SK-N-SH (cell line): Measurements from ENCODE around the gene MMAA. TPM values are rescaled to one million over a fixed set of nuclear protein-coding genes. Genes with fewer than 3 reads are reported as not detected.

Experiments used
- CTCF ChIA-PET: fragments of 300-600, 350-600 bp; formaldehyde crosslinking; extraction: SDS; loops from one replicate; lab custom pipeline; 2021; lab: Yijun Ruan, JAX
- POLR2A ChIA-PET: fragments of 350-600 bp; sonication (Branson Sonifier 250); formaldehyde crosslinking; extraction: SDS; loops from one replicate; lab custom pipeline; 2020; ENCODE audit warnings: antibody characterized with exemption, inconsistent platforms; lab: Yijun Ruan, JAX
- DNase-seq: peaks from one replicate; pipeline ENCODE4 v3.0.0; 2012
- H2AFZ ChIP-seq: fragments of 200-600 bp; sonication (generic); 2 replicates; pipeline ENCODE4 v1.8.1; 2016; ENCODE audit warnings: antibody characterized with exemption, mild to moderate bottlenecking, low read depth
- H3F3A ChIP-seq: fragments of 200-600 bp; sonication (generic); replicated peaks from 2 replicates; pipeline ENCODE3; 2016; ENCODE audit warnings: antibody characterized with exemption, mild to moderate bottlenecking; ENCODE audit not compliant: insufficient read depth
- H3K27ac ChIP-seq, 2 experiments: fragments of 200-500 bp in 1 of 2; fragments of 200-600 bp in 1 of 2; sonication (Bioruptor generic) in 1 of 2; sonication (generic), shearing (Covaris generic) in 1 of 2; 2 replicates each; pipeline versions ENCODE4 v1.5.1 to v1.6.1; 2014 to 2016; ENCODE audit warnings: low read depth in 2 of 2, inconsistent platforms in 1 of 2, low read length in 1 of 2, mild to moderate bottlenecking in 1 of 2, mixed read lengths in 1 of 2
- H3K27me3 ChIP-seq: fragments of 200-600 bp; sonication (generic), shearing (Covaris generic); 2 replicates; pipeline ENCODE4 v1.6.1; 2016; ENCODE audit warnings: mixed run types; ENCODE audit not compliant: insufficient read depth
- H3K36me3 ChIP-seq, 2 experiments: fragments of 200-500 bp in 1 of 2; fragments of 200-600 bp in 1 of 2; sonication (Bioruptor generic) in 1 of 2; sonication (generic) in 1 of 2; replicated peaks in 1 of 2; 2 replicates each; pipeline versions ENCODE3 to v1.5.1; 2014 to 2016; ENCODE audit warnings: low read length in 1 of 2, mild to moderate bottlenecking in 1 of 2; ENCODE audit not compliant: insufficient read depth in 2 of 2, control insufficient read depth in 1 of 2
- H3K4me1 ChIP-seq, 2 experiments: fragments of 200-500 bp in 1 of 2; fragments of 200-600 bp in 1 of 2; sonication (Bioruptor generic) in 1 of 2; sonication (generic), shearing (Covaris generic) in 1 of 2; 2 replicates each; pipeline versions ENCODE4 v1.5.1 to v1.6.1; 2014 to 2016; ENCODE audit warnings: low read depth in 1 of 2, low read length in 1 of 2, mixed run types in 1 of 2; ENCODE audit not compliant: insufficient read depth in 2 of 2, control insufficient read depth in 1 of 2
- H3K4me2 ChIP-seq: fragments of 200-600 bp; sonication (generic), shearing (Covaris generic); 2 replicates; pipeline ENCODE4 v1.6.1; 2017; ENCODE audit warnings: mixed run types
- H3K4me3 ChIP-seq, 2 experiments: fragments of 200-500 bp in 1 of 2; fragments of 200-600 bp in 1 of 2; sonication (Bioruptor generic) in 1 of 2; sonication (generic), shearing (Covaris generic) in 1 of 2; 2 replicates each; pipeline versions ENCODE4 v1.5.1 to v1.8.1; 2014 to 2016; ENCODE audit warnings: low read depth in 2 of 2, inconsistent platforms in 1 of 2, low read length in 1 of 2, mild to moderate bottlenecking in 1 of 2, mixed read lengths in 1 of 2, moderate library complexity in 1 of 2
- H3K79me2 ChIP-seq: fragments of 200-600 bp; sonication (generic); 2 replicates; pipeline ENCODE4 v1.8.1; 2017; ENCODE audit warnings: mild to moderate bottlenecking; ENCODE audit not compliant: insufficient read depth
- H3K9ac ChIP-seq: fragments of 200-600 bp; sonication (generic); 2 replicates; pipeline ENCODE4 v1.6.1; 2017; ENCODE audit warnings: mixed run types
- H3K9me2 ChIP-seq: fragments of 200-600 bp; sonication (generic); 2 replicates; pipeline ENCODE4 v1.6.1; 2017; ENCODE audit warnings: mixed run types
- H3K9me3 ChIP-seq: fragments of 200-600 bp; sonication (generic); 2 replicates; pipeline ENCODE4 v1.6.1; 2017; ENCODE audit warnings: mixed run types, mild to moderate bottlenecking, moderate library complexity
- H4K20me1 ChIP-seq: fragments of 200-600 bp; sonication (generic); 2 replicates; pipeline ENCODE4 v1.6.1; 2017; ENCODE audit warnings: mild to moderate bottlenecking, mixed run types; ENCODE audit not compliant: insufficient read depth
- CHD2 ChIP-seq: fragments of 150-350 bp; IDR thresholded peaks from 2 replicates; pipeline ENCODE4 v1.6.1; 2018; ENCODE audit warnings: low read length; ENCODE audit not compliant: partially characterized antibody
- ELF1 ChIP-seq: IDR thresholded peaks from 2 replicates; pipeline ENCODE4 v1.4.0; 2012
- EZH2phosphoT487 ChIP-seq: fragments of 200-600 bp; sonication (generic); IDR thresholded peaks from 2 replicates; pipeline ENCODE4 v1.6.1; 2017; ENCODE audit warnings: low read depth, mixed run types, mild to moderate bottlenecking, antibody characterized with exemption, moderate library complexity, borderline replicate concordance
- FOSL2 ChIP-seq: IDR thresholded peaks from 2 replicates; pipeline ENCODE4 v1.4.0; 2012; ENCODE audit warnings: low read depth, mild to moderate bottlenecking, moderate library complexity, borderline replicate concordance
- FOXJ3 ChIP-seq: sonication (generic); formaldehyde crosslinking; IDR thresholded peaks from 2 replicates; pipeline ENCODE4 v1.5.1; 2020; ENCODE audit warnings: mild to moderate bottlenecking, missing genetic modification reagents
- FOXM1 ChIP-seq: IDR thresholded peaks from 2 replicates; pipeline ENCODE4 v1.4.0; 2012; ENCODE audit warnings: low read depth, mild to moderate bottlenecking
- JUND ChIP-seq: IDR thresholded peaks from 2 replicates; pipeline ENCODE4 v1.4.0; 2012
- MEF2A ChIP-seq: IDR thresholded peaks from 2 replicates; pipeline ENCODE4 v1.4.0; 2012; ENCODE audit warnings: low read depth, borderline replicate concordance
- MXI1 ChIP-seq: IDR thresholded peaks from 2 replicates; pipeline ENCODE4 v1.6.1; 2012; ENCODE audit warnings: mild to moderate bottlenecking, low read depth, low read length, improper control_type of control experiment
- POLR2AphosphoS5 ChIP-seq: IDR thresholded peaks from 2 replicates; pipeline ENCODE4 v1.6.1; 2012; ENCODE audit warnings: low read depth, low read length
- RAD21 ChIP-seq: IDR thresholded peaks from 2 replicates; pipeline ENCODE4 v1.6.1; 2012; ENCODE audit warnings: mild to moderate bottlenecking, low read length
- RXRA ChIP-seq: IDR thresholded peaks from 2 replicates; pipeline ENCODE4 v1.4.0; 2012; ENCODE audit warnings: low read depth, mild to moderate bottlenecking, borderline replicate concordance
- TAF1 ChIP-seq: IDR thresholded peaks from 2 replicates; pipeline ENCODE4 v1.6.1; 2012; ENCODE audit warnings: low read depth, mild to moderate bottlenecking, low read length, moderate library complexity, borderline replicate concordance
- TCF12 ChIP-seq: IDR thresholded peaks from 2 replicates; pipeline ENCODE4 v1.4.0; 2012
- TEAD4 ChIP-seq: IDR thresholded peaks from 2 replicates; pipeline ENCODE4 v1.4.0; 2012; ENCODE audit warnings: mild to moderate bottlenecking, borderline replicate concordance; ENCODE audit not compliant: insufficient read depth
- WGBS: methylation state at CpG from one replicate; pipeline ENCODE4 v1.1.6; 2017; ENCODE audit warnings: low lambda C conversion rate; 5-methylcytosine and 5-hydroxymethylcytosine counted together
- polyA plus RNA-seq, 3 experiments: library from polyadenylated mRNA; depleted of rRNA; stranded (reverse); fragments of >200 nt; gene quantifications; 2 replicates each; pipeline ENCODE4 v1.2.3, GENCODE V29; 2012
- TF ChIP-seq, protein P1 (sequence below): fragments of 150-350 bp; IDR thresholded peaks from 2 replicates; pipeline ENCODE4 v1.6.1; 2017; ENCODE audit warnings: antibody characterized with exemption, low read length, low read depth, borderline replicate concordance
- TF ChIP-seq, protein P2 (sequence below): IDR thresholded peaks from 2 replicates; pipeline ENCODE4 v1.4.0; 2012; ENCODE audit warnings: low read depth, borderline replicate concordance
- TF ChIP-seq, protein P3 (sequence below): IDR thresholded peaks from 2 replicates; pipeline ENCODE4; 2012
- TF ChIP-seq, protein P4 (sequence below): fragments of 200-600 bp; sonication (generic); IDR thresholded peaks from 2 replicates; pipeline ENCODE4 v1.6.1; 2017; ENCODE audit warnings: antibody characterized with exemption, mild to moderate bottlenecking, moderate library complexity

The MMAA gene
- polyA plus RNA-seq, 1 of the 3 experiments (the other 2 are of a cell fraction) = 2.2 TPM

DNA sequence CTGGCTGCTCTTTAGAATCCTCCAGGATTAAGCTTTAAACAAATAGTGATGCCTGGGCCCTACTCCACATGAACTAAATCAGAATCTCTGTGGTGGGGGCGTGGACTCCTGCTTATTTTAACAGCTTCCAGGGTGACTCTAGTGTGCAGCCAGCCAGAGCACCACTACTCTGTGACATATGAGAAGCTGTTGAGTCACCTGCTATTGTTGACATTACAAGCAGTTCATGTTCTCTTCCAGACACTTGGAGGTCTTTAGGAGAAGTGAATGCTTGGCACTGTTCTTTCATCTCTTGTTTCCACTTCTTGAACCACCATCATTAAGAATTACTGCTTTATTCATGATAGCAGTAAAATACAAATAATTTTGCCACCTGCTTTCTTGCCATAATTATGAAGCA lies 60.3 kb downstream of the MMAA start:
- POLR2A ChIA-PET = no interaction called here
- no peak for DNase-seq
- H3K9ac ChIP-seq = no peak overlapping the region

DNA sequence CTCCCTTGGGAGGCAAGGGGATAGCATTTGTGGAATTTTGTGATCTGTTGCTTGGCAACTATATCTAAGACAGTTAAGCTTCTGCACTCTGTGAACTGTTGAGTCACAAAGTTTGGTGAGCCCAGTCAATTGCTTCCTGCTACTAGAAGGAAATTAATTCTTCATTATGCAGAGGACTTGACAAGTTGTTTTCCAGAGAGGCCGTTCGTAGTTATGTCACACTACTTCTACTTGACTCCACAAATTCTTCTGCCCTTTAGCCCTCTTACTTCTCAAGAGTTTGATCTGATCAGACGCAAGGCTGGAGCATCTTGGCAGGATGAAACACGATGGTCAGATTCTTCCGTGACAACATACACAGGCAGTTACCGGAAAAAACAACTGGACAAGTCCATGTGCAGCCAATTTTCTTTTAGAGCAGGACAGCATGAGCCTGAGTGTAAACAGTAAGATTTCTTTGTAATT lies 60.8 kb downstream of the MMAA start, which contains the start of gene C4orf51:
Gene C4orf51 (plus strand): TSS at position 156 of the 465 bp plus-strand sequence. CDS start 58 bp downstream, at position 214.
- H3K4me2 ChIP-seq = peak within 1 kb of the TSS; percentile 13; the same call in 1 of the 2 replicates
- no peaks in the 10 kb centered on the region for H3K79me2 ChIP-seq
- 63% methylated on average over 6 of the region's 6 CpGs for WGBS
- peak within 1 kb of the TSS in 1 of 2 experiments; percentile 55; a peak in 2 of 4 replicates for H3K27ac ChIP-seq
- POLR2A ChIA-PET = no interaction called here
- no peaks in the 10 kb centered on the region for H4K20me1 ChIP-seq
- peaks cover 0 to 12% of the 10 kb centered on the region in 2 experiments; a peak in 1 of 4 replicates for H3K4me1 ChIP-seq
- no peak for DNase-seq
- H3K9ac ChIP-seq = no peak within 1 kb of the TSS
- H3K36me3 ChIP-seq = no peaks in the 10 kb centered on the region
- CTCF ChIA-PET = no interaction called here
- no peaks in the 10 kb centered on the region for H3K9me3 ChIP-seq
- H3K27me3 ChIP-seq = no peaks in the 10 kb centered on the region
- H3K4me3 ChIP-seq = no peak within 1 kb of the TSS
- H3K9me2 ChIP-seq = no peaks in the 10 kb centered on the region
- H3F3A ChIP-seq = peaks cover 12% of the 10 kb centered on the region
- no peak within 1 kb of the TSS for H2AFZ ChIP-seq
- TF ChIP-seq MXI1 (no peak), CHD2 (no peak), ELF1 (no peak), RAD21 (no peak), EZH2phosphoT487 (no peak), TAF1 (no peak), POLR2AphosphoS5 (no peak), FOXJ3 (no peak), RXRA (no peak), MEF2A (no peak)
- TF ChIP-seq, protein P1, sequence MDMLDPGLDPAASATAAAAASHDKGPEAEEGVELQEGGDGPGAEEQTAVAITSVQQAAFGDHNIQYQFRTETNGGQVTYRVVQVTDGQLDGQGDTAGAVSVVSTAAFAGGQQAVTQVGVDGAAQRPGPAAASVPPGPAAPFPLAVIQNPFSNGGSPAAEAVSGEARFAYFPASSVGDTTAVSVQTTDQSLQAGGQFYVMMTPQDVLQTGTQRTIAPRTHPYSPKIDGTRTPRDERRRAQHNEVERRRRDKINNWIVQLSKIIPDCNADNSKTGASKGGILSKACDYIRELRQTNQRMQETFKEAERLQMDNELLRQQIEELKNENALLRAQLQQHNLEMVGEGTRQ = no peak
- TF ChIP-seq, protein P2, sequence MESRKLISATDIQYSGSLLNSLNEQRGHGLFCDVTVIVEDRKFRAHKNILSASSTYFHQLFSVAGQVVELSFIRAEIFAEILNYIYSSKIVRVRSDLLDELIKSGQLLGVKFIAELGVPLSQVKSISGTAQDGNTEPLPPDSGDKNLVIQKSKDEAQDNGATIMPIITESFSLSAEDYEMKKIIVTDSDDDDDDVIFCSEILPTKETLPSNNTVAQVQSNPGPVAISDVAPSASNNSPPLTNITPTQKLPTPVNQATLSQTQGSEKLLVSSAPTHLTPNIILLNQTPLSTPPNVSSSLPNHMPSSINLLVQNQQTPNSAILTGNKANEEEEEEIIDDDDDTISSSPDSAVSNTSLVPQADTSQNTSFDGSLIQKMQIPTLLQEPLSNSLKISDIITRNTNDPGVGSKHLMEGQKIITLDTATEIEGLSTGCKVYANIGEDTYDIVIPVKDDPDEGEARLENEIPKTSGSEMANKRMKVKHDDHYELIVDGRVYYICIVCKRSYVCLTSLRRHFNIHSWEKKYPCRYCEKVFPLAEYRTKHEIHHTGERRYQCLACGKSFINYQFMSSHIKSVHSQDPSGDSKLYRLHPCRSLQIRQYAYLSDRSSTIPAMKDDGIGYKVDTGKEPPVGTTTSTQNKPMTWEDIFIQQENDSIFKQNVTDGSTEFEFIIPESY = no peak
- TF ChIP-seq, protein P3, sequence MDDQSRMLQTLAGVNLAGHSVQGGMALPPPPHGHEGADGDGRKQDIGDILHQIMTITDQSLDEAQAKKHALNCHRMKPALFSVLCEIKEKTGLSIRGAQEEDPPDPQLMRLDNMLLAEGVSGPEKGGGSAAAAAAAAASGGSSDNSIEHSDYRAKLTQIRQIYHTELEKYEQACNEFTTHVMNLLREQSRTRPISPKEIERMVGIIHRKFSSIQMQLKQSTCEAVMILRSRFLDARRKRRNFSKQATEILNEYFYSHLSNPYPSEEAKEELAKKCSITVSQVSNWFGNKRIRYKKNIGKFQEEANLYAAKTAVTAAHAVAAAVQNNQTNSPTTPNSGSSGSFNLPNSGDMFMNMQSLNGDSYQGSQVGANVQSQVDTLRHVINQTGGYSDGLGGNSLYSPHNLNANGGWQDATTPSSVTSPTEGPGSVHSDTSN = no peak

More for the DNA sequence above, 60.3 kb downstream of the MMAA start:
- TF ChIP-seq, protein P3 = 0 out of 2 replicates have a peak, but pooled peaks have one; percentile 19
- peak; percentile 21; the same call in 1 of the 2 replicates for TF ChIP-seq JUND
- TF ChIP-seq FOXM1 = no peak
- no peak for TF ChIP-seq TEAD4
- peak; percentile 59; the same call in 1 of the 2 replicates for TF ChIP-seq FOSL2
- TF ChIP-seq TCF12 = peak; percentile 43; the same call in 1 of the 2 replicates
- TF ChIP-seq, protein P4, sequence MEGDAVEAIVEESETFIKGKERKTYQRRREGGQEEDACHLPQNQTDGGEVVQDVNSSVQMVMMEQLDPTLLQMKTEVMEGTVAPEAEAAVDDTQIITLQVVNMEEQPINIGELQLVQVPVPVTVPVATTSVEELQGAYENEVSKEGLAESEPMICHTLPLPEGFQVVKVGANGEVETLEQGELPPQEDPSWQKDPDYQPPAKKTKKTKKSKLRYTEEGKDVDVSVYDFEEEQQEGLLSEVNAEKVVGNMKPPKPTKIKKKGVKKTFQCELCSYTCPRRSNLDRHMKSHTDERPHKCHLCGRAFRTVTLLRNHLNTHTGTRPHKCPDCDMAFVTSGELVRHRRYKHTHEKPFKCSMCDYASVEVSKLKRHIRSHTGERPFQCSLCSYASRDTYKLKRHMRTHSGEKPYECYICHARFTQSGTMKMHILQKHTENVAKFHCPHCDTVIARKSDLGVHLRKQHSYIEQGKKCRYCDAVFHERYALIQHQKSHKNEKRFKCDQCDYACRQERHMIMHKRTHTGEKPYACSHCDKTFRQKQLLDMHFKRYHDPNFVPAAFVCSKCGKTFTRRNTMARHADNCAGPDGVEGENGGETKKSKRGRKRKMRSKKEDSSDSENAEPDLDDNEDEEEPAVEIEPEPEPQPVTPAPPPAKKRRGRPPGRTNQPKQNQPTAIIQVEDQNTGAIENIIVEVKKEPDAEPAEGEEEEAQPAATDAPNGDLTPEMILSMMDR = no peak
- peak overlapping the region in 1 of 2 experiments; percentile 55; a peak in 2 of 4 replicates for H3K27ac ChIP-seq
- no peaks in the 10 kb centered on the region for H4K20me1 ChIP-seq
- H3K27me3 ChIP-seq = no peaks in the 10 kb centered on the region
- no peak overlapping the region for H3K4me2 ChIP-seq
- CTCF ChIA-PET = no interaction called here
- H3K79me2 ChIP-seq = no peaks in the 10 kb centered on the region
- peaks cover 12% of the 10 kb centered on the region for H3F3A ChIP-seq
- no peak overlapping the region for H3K4me3 ChIP-seq
- H3K9me3 ChIP-seq = no peaks in the 10 kb centered on the region
- WGBS = no CpG with 5 or more reads among the region's 1 CpG
- H2AFZ ChIP-seq = no peak overlapping the region
- H3K4me1 ChIP-seq = peaks cover 0 to 12% of the 10 kb centered on the region in 2 experiments; a peak in 1 of 4 replicates
- H3K36me3 ChIP-seq = no peaks in the 10 kb centered on the region
- no peaks in the 10 kb centered on the region for H3K9me2 ChIP-seq
